ENCODE measurements around the gene NR4A3. TPM values are rescaled to one million over a fixed set of nuclear protein-coding genes. Genes with fewer than 3 reads are reported as not detected.
"Not testable (repeated sequence)": the region's sequence is repeated elsewhere in the genome, so short reads cannot be mapped to it uniquely, and the experiment has no call there.

NR4A3 gene
- polyA plus RNA-seq, 3 donors = 0.88 to 2.1 (median 0.92) TPM

DNA sequence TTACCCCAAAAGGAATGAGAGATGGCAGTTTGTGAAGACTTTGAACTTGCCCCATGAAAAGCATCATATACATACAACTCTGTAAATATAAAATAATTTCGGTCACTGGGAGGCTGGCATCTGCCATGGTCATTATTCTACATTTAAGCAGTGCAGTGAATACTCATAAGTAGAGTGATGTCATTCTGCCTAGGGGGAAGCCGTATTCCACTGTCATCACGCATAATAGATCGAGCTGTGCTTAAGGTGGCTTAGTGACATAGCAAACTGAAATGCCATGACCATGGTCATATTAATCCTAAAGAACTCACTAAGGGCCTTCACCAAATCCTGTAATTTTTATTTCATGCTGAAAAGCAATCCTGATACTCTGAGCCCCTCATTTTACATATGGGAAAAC, 42.4 kb upstream of the NR4A3 start:
- H3K4me1 Mint-ChIP-seq = peaks cover 7% of the 10 kb centered on the region
- H3K4me2 ChIP-seq (replicated peaks; ENCODE audit: extremely low read depth, low read length, poor library complexity, severe bottlenecking) = no peak overlapping the region
- 100% methylated on average over 2 of the region's 4 CpGs for WGBS (ENCODE audit: insufficient coverage)
- TF ChIP-seq, protein P1, sequence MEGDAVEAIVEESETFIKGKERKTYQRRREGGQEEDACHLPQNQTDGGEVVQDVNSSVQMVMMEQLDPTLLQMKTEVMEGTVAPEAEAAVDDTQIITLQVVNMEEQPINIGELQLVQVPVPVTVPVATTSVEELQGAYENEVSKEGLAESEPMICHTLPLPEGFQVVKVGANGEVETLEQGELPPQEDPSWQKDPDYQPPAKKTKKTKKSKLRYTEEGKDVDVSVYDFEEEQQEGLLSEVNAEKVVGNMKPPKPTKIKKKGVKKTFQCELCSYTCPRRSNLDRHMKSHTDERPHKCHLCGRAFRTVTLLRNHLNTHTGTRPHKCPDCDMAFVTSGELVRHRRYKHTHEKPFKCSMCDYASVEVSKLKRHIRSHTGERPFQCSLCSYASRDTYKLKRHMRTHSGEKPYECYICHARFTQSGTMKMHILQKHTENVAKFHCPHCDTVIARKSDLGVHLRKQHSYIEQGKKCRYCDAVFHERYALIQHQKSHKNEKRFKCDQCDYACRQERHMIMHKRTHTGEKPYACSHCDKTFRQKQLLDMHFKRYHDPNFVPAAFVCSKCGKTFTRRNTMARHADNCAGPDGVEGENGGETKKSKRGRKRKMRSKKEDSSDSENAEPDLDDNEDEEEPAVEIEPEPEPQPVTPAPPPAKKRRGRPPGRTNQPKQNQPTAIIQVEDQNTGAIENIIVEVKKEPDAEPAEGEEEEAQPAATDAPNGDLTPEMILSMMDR (IDR thresholded peaks at IDR 0.05) = no peak
- H3K9me3 Mint-ChIP-seq = peaks cover 0 to 2% (median 0%) of the 10 kb centered on the region in 7 donors
- H3K4me3 Mint-ChIP-seq = no peak overlapping the region
- peaks cover 1 to 2% (median 2%) of the 10 kb centered on the region in 3 donors for H3K27me3 Mint-ChIP-seq (ENCODE audit: low read depth in 3 of 3)
- H3K36me3 ChIP-seq (replicated peaks in 1 of 2; ENCODE audit: control insufficient read depth in 1 of 2, insufficient read depth in 2 of 2, low read length in 2 of 2) = no peaks in the 10 kb centered on the region
- intact Hi-C loops (cut with micrococcal nuclease) = no loop called here
- H3K9ac ChIP-seq (ENCODE audit: insufficient read depth, low read length, poor library complexity, severe bottlenecking) = no peak overlapping the region
- DNase-seq = no peak
- peaks cover 0 to 3% of the 10 kb centered on the region in 2 donors for H3K4me1 ChIP-seq (ENCODE audit: control insufficient read depth in 1 of 2, insufficient read depth in 2 of 2, low read length in 2 of 2)
- no peak overlapping the region for H2AFZ ChIP-seq (ENCODE audit: insufficient read depth, low read depth, low read length, poor library complexity, severe bottlenecking)
- H3K27me3 ChIP-seq (ENCODE audit: control insufficient read depth in 2 of 2, insufficient read depth in 2 of 2, low read length in 2 of 2) = no peaks in the 10 kb centered on the region
- no peak overlapping the region for H3K27ac ChIP-seq (ENCODE audit: low read depth in 1 of 2, low read length in 2 of 2)
- H3K79me2 ChIP-seq (ENCODE audit: insufficient read depth, low read length) = no peaks in the 10 kb centered on the region
- no peaks in the 10 kb centered on the region for H4K20me1 ChIP-seq (ENCODE audit: insufficient read depth, low read length)
- no peaks in the 10 kb centered on the region for H3K36me3 Mint-ChIP-seq
- H3K4me3 ChIP-seq (replicated peaks in 1 of 3; ENCODE audit: low read depth in 2 of 3, low read length in 3 of 3) = no peak overlapping the region
- no peak overlapping the region for H3K27ac Mint-ChIP-seq
- no peaks in the 10 kb centered on the region for H3K9me3 ChIP-seq (replicated peaks in 1 of 2; ENCODE audit: control insufficient read depth in 1 of 2, insufficient read depth in 1 of 2, low read length in 2 of 2)

DNA sequence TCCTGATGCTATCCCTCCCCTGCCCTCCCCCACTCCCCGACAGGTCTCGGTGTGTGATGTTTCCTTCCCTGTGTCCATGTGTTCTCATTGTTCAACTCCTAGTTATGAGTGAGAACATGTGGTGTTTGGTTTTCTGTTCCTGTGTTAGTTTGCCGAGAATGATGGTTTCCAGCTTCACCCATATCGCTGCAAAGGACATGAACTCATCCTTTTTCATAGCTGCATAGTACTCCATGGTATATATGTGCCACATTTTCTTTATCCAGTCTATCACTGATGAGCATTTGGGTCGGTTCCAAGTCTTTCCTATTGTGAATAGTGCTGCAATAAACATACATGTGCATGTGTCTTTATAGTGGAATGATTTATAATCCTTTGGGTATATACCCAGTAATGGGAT, 39.3 kb upstream of the NR4A3 start:
- H3K36me3 Mint-ChIP-seq; H4K20me1 ChIP-seq (ENCODE audit: insufficient read depth, low read length); H3K4me3 ChIP-seq (replicated peaks in 1 of 3; ENCODE audit: low read depth in 2 of 3, low read length in 3 of 3); H3K4me1 ChIP-seq (ENCODE audit: control insufficient read depth in 1 of 2, insufficient read depth in 2 of 2, low read length in 2 of 2); H3K4me2 ChIP-seq (replicated peaks; ENCODE audit: extremely low read depth, low read length, poor library complexity, severe bottlenecking); intact Hi-C loops (cut with micrococcal nuclease); H3K79me2 ChIP-seq (ENCODE audit: insufficient read depth, low read length); DNase-seq; H2AFZ ChIP-seq (ENCODE audit: insufficient read depth, low read depth, low read length, poor library complexity, severe bottlenecking); H3K4me1 Mint-ChIP-seq; H3K9ac ChIP-seq (ENCODE audit: insufficient read depth, low read length, poor library complexity, severe bottlenecking); H3K27me3 ChIP-seq (ENCODE audit: control insufficient read depth in 2 of 2, insufficient read depth in 2 of 2, low read length in 2 of 2); H3K9me3 ChIP-seq (replicated peaks in 1 of 2; ENCODE audit: control insufficient read depth in 1 of 2, insufficient read depth in 1 of 2, low read length in 2 of 2); H3K27ac ChIP-seq (ENCODE audit: low read depth in 1 of 2, low read length in 2 of 2); H3K9me3 Mint-ChIP-seq; H3K27me3 Mint-ChIP-seq (ENCODE audit: low read depth in 3 of 3); H3K27ac Mint-ChIP-seq; H3K4me3 Mint-ChIP-seq; H3K36me3 ChIP-seq (replicated peaks in 1 of 2; ENCODE audit: control insufficient read depth in 1 of 2, insufficient read depth in 2 of 2, low read length in 2 of 2): not testable (repeated sequence)
- WGBS (ENCODE audit: insufficient coverage) = no CpG with 5 or more reads among the region's 5 CpGs

All from CD14-positive monocyte (primary cell).